LNCaP clone FGC (cell line): Measurements from ENCODE around the gene EIF2AK3.

ENCODE experiments used
- DNase-seq: peaks from one replicate; pipeline ENCODE4 v3.0.0-alpha.2; 2011; ENCODE audit warnings: low read depth
- H3K4me3 ChIP-seq: 2 replicates; pipeline ENCODE4 v1.5.1; 2011; ENCODE audit warnings: mild to moderate bottlenecking, low read depth, low read length, control low read depth
- TF ChIP-seq, protein P1 (sequence below): IDR thresholded peaks from 2 replicates; pipeline ENCODE4 v1.5.1; 2012; ENCODE audit warnings: mild to moderate bottlenecking; ENCODE audit not compliant: control insufficient read depth, insufficient read depth; ENCODE audit errors: extremely low read depth

EIF2AK3 gene

DNA sequence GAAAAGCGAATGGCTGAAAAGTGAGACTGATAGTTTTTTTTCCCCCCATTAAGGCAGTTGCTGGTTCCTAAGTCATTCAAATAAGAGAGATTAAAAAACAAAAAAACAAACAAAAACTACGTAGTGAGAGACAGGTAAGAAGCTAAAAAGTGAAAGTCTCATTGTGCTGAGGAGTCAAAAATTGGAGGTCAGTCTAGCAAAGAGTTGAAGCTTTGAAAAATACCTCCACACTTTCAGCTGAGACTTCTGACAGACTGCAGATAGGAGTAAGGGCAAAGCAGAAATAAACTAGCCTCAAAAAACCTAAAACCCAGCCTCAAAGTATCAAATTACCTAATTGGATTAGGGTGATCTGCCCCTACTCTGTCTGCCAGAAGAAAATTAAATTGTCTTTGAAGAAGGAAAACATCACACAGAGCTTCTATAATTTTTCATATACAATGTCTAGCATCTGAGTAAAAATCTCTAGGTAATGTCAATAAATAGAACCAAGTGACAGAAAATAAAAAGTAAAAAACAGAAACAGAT, 10.9 kb upstream of the EIF2AK3 start:
- no peak for DNase-seq
- H3K4me3 ChIP-seq = no peak overlapping the region
- TF ChIP-seq, protein P1, sequence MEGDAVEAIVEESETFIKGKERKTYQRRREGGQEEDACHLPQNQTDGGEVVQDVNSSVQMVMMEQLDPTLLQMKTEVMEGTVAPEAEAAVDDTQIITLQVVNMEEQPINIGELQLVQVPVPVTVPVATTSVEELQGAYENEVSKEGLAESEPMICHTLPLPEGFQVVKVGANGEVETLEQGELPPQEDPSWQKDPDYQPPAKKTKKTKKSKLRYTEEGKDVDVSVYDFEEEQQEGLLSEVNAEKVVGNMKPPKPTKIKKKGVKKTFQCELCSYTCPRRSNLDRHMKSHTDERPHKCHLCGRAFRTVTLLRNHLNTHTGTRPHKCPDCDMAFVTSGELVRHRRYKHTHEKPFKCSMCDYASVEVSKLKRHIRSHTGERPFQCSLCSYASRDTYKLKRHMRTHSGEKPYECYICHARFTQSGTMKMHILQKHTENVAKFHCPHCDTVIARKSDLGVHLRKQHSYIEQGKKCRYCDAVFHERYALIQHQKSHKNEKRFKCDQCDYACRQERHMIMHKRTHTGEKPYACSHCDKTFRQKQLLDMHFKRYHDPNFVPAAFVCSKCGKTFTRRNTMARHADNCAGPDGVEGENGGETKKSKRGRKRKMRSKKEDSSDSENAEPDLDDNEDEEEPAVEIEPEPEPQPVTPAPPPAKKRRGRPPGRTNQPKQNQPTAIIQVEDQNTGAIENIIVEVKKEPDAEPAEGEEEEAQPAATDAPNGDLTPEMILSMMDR = no peak

DNA sequence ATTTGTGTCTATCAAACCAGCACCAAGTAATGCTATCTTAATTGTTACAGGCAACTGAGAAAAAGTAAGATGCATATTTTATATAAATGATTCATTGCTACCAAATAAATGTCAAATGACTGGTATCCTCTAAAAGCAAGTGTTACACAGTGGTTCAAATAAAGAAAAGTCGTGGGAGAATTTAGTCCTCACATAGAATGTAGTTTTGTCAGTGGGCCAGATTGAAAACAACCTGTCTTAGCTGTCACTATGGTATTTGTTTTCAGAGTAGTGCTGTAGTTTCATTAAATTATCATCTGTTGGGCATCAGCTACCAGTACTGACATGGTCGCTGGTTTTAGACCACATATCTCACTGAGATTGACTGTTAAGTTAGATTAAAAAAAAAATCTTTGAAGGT, 10.2 kb upstream of the EIF2AK3 start:
- no peak overlapping the region for H3K4me3 ChIP-seq
- no peak for DNase-seq
- TF ChIP-seq, protein P1 = no peak

DNA sequence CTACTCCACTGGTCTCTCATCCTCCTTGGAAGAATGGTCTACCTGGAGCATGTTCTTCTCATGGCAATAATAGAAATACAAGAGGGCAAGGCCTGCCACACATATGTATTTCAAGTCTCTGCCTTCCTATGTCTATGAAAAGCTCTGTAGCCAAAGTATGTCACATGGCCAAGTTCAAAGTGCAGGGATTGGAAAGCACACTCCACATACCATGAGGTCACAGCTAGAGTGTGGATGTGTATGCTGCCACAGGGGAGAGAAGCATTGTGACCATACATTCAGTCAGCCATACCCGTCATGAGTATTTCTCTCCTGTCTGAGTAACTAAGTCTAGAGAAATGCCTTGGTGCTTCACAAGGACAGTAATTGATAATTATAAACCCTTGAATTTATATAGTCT, 8.8 kb upstream of the EIF2AK3 start:
- DNase-seq = no peak
- TF ChIP-seq, protein P1 = no peak
- H3K4me3 ChIP-seq = no peak overlapping the region

DNA sequence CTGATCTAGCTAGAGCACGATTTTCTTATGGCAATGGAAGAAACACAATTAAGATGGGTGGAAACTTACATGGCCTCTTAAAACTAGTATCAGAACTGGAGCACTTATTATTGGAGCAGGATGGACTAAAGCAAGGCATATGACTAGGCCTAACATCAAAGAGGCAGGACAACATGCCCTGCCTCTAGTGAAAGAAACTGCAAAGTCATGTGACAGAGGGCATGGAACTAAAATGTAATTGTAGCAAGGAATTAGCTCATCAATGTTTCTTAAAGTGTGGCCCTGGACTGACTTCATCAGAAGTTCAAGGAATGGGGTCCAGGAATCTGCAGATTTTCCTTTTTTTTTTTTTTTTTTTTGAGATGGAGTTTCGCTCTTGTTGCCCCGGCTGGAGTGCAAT, 5.3 kb upstream of the EIF2AK3 start:
- H3K4me3 ChIP-seq = no peak overlapping the region
- TF ChIP-seq, protein P1 = no peak
- no peak for DNase-seq

DNA sequence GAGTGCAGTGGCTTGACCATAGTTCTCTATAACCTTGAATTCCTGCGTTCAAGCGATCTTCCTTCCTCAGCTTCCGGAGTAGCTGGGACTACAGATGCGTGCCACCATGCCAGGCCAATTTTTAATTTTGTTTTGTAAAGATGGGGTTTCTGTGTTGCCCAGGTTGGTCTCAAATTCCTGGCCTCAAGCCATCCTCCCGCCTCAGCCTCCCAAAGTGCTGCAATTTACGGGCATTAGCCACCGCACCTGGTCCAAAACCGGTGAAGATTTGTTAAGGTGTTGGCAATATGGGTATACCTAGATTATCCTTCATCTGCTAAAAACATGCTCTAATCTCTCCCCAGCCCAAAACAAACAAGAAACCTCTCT, 1.3 kb upstream of the EIF2AK3 start:
- TF ChIP-seq, protein P1 = no peak
- no peak for DNase-seq
- peak overlapping the region; percentile 62 for H3K4me3 ChIP-seq

DNA sequence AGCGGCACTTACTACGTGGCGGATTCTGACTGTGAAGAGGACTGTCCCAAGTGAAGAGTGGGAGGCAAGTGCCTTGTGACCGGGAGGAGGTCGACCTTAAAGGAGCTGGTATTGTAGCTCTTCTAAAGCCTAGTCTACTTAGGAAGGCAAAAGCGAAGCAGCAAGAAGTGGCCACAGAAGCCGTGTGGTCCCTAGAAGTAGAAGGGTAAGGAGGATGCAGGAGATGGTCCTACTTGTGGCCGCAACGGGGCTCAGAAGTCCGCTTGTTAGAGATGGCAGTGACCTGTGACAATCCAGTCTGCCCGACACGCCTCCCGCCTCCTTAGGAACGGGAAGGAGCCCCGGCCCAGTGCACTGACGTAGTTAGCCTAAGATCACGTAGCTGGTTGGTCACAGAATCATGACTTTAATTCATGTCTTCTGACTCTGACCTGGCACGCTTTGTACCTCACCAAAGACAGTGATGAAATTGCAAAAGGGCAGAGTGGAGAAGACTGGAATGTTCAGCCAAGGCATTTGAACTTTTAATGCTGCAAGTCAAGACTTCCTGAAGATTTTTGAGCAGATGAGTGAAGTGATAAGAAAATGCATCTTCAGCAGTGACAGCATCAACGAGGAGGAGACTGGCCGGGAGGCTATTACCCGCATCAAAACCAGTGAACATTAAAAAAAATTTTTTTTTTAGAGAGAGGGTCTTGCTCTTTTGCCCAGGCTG, 749 bp upstream of the EIF2AK3 start:
- H3K4me3 ChIP-seq = peak overlapping the region; percentile 62
- TF ChIP-seq, protein P1 = no peak
- peak; percentile 89 for DNase-seq
